ENCODE measurements around the gene RAPGEF2. TPM values are rescaled to one million over a fixed set of nuclear protein-coding genes. Genes with fewer than 3 reads are reported as not detected.

RAPGEF2 gene
- total and polyA plus RNA-seq, 9 of the 15 experiments (the other 6 are each of a cell fraction or from before 2014, with no cell fraction given) = 3.1 to 32.6 (median 23.1) TPM

DNA sequence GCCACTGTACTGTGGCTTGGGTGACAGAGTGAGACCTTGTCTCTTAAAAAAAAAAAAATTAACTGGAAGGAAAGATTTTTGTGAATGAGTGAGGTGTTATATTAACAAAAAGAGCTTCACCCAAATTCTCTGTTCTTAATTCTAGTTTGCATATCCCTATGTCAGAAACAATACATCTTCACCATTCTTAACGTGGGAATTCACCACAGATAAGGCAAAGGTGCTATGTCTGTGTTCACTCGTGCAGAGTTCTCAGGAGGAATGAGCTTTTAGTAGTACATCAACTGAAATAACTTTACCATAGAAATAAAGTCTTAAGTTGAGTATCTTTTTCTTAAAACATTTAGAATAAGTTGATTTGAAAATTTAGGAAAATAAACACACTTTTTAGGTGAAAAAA lies 135.1 kb downstream of the RAPGEF2 start (continued):
- TF ChIP-seq, protein P1, sequence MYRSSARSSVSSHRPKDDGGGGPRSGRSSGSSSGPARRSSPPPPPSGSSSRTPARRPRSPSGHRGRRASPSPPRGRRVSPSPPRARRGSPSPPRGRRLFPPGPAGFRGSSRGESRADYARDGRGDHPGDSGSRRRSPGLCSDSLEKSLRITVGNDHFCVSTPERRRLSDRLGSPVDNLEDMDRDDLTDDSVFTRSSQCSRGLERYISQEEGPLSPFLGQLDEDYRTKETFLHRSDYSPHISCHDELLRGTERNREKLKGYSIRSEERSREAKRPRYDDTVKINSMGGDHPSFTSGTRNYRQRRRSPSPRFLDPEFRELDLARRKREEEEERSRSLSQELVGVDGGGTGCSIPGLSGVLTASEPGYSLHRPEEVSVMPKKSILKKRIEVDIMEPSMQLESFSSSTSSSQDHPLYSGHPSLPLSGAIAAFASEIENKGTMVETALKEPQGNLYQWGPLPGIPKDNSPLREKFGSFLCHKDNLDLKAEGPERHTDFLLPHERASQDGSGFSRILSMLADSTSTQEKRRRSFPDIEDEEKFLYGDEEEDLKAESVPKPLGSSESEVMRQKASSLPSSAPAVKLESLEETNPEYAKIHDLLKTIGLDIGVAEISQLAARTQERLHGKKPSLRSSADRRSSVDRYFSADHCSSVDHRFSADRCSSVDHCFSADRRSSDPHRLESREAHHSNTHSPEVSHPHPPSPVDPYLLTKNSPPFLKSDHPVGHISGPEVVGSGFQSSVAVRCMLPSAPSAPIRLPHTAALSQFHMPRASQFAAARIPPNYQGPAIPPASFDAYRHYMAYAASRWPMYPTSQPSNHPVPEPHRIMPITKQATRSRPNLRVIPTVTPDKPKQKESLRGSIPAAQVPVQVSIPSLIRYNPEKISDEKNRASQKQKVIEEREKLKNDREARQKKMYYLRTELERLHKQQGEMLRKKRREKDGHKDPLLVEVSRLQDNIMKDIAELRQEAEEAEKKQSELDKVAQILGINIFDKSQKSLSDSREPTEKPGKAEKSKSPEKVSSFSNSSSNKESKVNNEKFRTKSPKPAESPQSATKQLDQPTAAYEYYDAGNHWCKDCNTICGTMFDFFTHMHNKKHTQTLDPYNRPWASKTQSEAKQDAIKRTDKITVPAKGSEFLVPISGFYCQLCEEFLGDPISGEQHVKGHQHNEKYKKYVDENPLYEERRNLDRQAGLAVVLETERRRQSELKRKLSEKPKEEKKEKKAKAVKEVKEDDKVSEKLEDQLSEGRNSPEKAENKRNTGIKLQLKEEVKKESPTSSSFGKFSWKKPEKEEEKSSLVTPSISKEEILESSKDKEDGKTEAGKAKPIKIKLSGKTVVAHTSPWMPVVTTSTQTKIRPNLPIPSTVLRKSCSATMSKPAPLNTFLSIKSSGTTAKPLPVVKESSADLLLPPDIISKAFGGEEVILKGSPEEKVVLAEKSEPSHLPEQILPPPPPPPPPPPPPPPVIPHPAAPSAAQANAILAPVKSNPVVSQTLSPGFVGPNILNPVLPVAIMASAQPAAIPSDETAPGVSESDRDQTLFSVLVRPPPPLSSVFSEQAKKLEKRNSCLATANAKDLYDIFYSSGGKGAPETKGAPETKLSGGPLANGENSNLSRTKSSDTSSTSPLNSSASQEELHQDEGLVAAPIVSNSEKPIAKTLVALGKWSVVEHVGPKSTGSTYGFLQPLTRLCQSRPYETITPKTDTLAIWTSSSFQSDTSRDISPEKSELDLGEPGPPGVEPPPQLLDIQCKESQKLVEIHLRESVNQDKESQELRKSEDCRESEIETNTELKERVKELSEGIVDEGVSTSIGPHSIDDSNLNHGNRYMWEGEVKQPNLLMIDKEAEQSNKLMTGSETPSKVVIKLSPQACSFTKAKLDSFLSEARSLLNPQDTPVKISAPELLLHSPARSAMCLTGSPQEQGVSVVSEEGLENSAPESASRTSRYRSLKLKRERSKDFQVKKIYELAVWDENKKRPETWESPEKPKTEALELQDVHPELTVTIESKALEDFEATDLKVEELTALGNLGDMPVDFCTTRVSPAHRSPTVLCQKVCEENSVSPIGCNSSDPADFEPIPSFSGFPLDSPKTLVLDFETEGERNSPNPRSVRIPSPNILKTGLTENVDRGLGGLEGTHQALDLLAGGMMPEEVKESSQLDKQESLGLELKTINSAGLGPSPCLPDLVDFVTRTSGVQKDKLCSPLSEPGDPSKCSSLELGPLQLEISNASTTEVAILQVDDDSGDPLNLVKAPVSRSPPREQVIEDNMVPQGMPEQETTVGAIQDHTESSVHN (IDR thresholded peaks at IDR 0.05; ENCODE audit: borderline replicate concordance in 1 of 2, low read depth in 1 of 2) = no peak
- no peak for TF ChIP-seq ZNF121 (CRISPR knock-in tag; conservative IDR thresholded peaks at IDR 0.05)

DNA sequence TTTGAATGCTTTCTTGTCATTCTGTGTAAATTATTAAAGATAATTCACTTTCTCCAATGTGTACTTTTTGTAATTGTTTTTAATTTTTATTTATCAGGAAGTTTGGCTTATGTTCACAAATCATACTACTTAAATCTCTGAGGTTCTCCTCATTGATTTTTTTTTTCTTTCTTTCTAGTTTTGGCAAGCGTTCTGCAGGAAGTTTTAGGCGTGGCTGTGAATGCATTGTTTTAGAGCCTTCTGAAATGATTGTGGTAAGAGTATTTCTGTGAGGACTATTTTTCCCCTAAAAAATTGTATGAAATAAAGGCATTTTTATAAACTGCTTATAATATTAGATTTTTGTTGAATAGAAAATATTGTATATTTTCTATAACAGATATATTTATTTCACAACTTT lies 135.8 kb downstream of the RAPGEF2 start:
- Histone ChIP-seq H4K20me1 (replicated peaks; ENCODE audit: control insufficient read depth, insufficient read depth, low read length) (no peaks in the 10 kb centered on the region), H3K4me1 (replicated peaks in 1 of 2; ENCODE audit: control insufficient read depth in 2 of 2, insufficient read depth in 2 of 2, low read length in 2 of 2) (no peaks in the 10 kb centered on the region), H3K9me3 (replicated peaks; ENCODE audit: control insufficient read depth, insufficient read depth, low read depth, low read length) (no peaks in the 10 kb centered on the region), H2AFZ (ENCODE audit: low read depth, low read length) (no peak overlapping the region), H3K9ac (ENCODE audit: insufficient read depth in 1 of 2, low read depth in 2 of 2, low read length in 2 of 2) (no peak overlapping the region), H3K4me3 (no peak overlapping the region), H3K27ac (ENCODE audit: extremely low read depth, low read depth, low read length) (no peak overlapping the region), H3K27me3 (ENCODE audit: control insufficient read depth in 2 of 2, insufficient read depth in 2 of 2, low read length in 2 of 2) (no peaks in the 10 kb centered on the region), H3K79me2 (ENCODE audit: control insufficient read depth, insufficient read depth, low read length) (0 out of 3 replicates have a peak, but pooled peaks cover 5% of the 10 kb centered on the region), H3K9me1 (ENCODE audit: control insufficient read depth, insufficient read depth, low read length) (no peaks in the 10 kb centered on the region), H3K4me2 (ENCODE audit: insufficient read depth, low read length) (no peak overlapping the region), H3K36me3 (ENCODE audit: control insufficient read depth, insufficient read depth, low read length) (peaks cover 5% of the 10 kb centered on the region; the same call in 1 of the 3 replicates)
- 100% methylated on average over 2 of the region's 2 CpGs for WGBS (ENCODE audit: insufficient coverage, low coverage, missing lambda C conversion rate)
- CTCF ChIA-PET (ENCODE audit: low intra/inter-chr PET ratio) = no interaction called here
- intact Hi-C loops (cut with micrococcal nuclease) (no loop called here), in situ Hi-C loops (cut with MboI) (no loop called here)
- BruUV-seq (replicated peaks) = no TSS peak
- POLR2A ChIA-PET = no interaction called here
- DNase-seq (ENCODE audit: extremely low read depth in 1 of 4, low spot score in 3 of 4) = no peak
- no peak for FAIRE-seq
- no peak for ATAC-seq
- TF ChIP-seq POLR2AphosphoS2 (IDR thresholded peaks at IDR 0.05; ENCODE audit: low read length) (no peak), KLF6 (CRISPR knock-in tag; IDR thresholded peaks at IDR 0.05; ENCODE audit: borderline replicate concordance) (no peak), PRMT5 (CRISPR knock-in tag; IDR thresholded peaks at IDR 0.05) (no peak), NCOA2 (IDR thresholded peaks at IDR 0.05; ENCODE audit: partially characterized antibody in 2 of 2) (no peak), MAFG (tag; conservative IDR thresholded peaks at IDR 0.05) (no peak), CBFA2T2 (conservative IDR thresholded peaks at IDR 0.05) (no peak), RBFOX2 (IDR thresholded peaks at IDR 0.05; ENCODE audit: low read depth, low read length) (no peak)
- TF ChIP-seq, protein P2, sequence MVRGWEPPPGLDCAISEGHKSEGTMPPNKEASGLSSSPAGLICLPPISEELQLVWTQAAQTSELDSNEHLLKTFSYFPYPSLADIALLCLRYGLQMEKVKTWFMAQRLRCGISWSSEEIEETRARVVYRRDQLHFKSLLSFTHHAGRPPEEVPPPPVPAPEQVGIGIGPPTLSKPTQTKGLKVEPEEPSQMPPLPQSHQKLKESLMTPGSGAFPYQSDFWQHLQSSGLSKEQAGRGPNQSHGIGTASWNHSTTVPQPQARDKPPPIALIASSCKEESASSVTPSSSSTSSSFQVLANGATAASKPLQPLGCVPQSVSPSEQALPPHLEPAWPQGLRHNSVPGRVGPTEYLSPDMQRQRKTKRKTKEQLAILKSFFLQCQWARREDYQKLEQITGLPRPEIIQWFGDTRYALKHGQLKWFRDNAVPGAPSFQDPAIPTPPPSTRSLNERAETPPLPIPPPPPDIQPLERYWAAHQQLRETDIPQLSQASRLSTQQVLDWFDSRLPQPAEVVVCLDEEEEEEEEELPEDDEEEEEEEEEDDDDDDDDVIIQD (CRISPR knock-in tag; IDR thresholded peaks at IDR 0.05) = no peak
- TF ChIP-seq, protein P3, sequence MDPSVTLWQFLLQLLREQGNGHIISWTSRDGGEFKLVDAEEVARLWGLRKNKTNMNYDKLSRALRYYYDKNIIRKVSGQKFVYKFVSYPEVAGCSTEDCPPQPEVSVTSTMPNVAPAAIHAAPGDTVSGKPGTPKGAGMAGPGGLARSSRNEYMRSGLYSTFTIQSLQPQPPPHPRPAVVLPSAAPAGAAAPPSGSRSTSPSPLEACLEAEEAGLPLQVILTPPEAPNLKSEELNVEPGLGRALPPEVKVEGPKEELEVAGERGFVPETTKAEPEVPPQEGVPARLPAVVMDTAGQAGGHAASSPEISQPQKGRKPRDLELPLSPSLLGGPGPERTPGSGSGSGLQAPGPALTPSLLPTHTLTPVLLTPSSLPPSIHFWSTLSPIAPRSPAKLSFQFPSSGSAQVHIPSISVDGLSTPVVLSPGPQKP (CRISPR knock-in tag; IDR thresholded peaks at IDR 0.05) = no peak
